Measurements from ENCODE around the gene SLC39A7. TPM values are rescaled to one million over a fixed set of nuclear protein-coding genes. Genes with fewer than 3 reads are reported as not detected.

The SLC39A7 gene
- total and polyA plus RNA-seq, 12 donors: 25.8 to 178 (median 53.1) TPM

DNA sequence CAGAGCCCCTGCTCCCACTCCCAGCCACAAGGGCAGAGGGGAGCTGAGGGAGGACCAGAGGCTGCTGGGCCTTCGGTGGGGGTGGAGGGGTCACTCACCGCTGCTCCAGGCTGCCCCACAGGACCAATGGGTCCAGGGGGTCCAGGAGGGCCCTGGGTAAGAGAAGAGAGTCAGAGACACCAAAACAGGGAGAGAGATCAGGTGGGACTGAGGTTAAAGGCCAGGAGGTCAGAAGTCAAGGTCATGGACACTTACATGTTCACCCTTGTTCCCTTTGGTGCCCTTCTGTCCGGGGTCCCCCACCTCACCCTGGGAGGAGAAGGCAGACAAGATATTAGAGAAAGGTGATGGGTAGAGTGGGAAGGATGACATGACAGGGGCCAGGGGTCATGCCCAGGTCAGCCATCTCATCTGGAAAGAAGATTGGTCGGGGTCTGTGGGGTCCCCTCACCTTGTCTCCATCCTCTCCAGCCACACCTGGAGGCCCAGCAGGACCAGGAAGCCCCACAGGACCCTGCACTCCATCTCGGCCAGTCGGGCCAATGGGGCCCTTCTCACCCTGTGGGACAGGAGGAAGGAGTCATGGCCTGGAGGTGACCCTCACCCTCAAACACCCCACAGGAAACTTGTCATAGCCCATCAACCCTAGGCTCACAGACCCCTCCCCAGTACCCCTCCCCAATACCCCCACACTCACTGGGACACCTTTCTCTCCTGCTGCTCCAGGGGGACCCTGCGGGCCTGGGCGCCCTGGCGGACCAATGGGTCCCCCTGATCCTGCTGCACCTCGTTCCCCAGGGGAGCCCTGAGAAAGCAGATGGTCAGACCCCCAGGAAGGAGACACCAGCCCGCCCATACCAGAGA lies 29.4 kb upstream of the SLC39A7 start:
- Histone ChIP-seq H3K36me3 (no peaks in the 10 kb centered on the region), H3K9me3 (no peaks in the 10 kb centered on the region), H3K27ac (no peak overlapping the region), H3K4me3 (no peak overlapping the region), H3K4me1 (no peaks in the 10 kb centered on the region), H3K27me3 (no peaks in the 10 kb centered on the region)
- no peak for ATAC-seq
- WGBS, 2 donors: 86 to 91% methylated on average over 11 of the region's 11 CpGs
- no peak for TF ChIP-seq CTCF (IDR thresholded peaks at IDR 0.05)
- DNase-seq: no peak
- intact Hi-C loops (cut with DNase I): no loop called here

DNA sequence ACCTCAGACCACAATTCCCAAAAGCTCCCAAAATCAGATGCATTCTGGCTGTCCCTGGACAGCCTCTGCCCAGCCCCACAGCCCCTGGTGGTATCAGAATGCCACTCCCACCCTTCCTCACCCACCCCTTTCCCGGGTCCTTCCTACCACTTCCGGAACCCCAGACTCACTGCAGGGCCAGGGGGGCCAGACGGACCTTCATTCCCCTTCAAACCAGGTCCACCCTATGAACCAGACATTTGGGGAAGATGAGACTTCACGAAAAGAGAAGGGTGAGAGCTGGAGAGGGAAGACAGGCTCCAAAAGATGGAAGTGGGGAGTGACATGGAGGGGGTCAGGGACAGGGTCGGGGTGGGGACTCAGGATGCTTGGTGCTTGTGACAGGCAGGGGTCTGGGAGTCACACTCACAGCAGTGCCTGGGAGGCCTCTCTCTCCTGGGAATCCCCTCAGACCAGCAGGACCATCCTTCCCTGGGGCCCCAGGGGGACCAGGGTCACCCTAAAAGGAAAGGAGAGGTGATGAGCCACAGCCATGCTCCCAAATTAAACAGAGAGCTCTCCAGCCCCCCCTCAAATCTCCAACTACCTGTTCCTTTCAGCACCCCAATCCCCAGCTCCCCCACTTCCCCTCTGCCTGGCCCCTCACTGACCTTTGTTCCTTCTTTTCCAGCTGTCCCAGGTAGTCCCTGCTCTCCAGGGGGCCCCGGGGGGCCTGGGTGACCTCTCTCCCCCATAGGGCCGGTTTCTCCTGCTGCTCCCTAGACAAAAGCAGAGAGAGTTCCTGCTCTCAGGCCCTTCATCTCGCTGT lies 28.6 kb upstream of the SLC39A7 start:
- WGBS, 2 donors: 73 to 75% methylated on average over 8 of the region's 8 CpGs
- intact Hi-C loops (cut with DNase I): no loop called here
- H3K27ac ChIP-seq: no peak overlapping the region
- ATAC-seq: no peak
- no peaks in the 10 kb centered on the region for H3K36me3 ChIP-seq
- H3K4me1 ChIP-seq: no peaks in the 10 kb centered on the region
- no peak overlapping the region for H3K4me3 ChIP-seq
- no peak for DNase-seq
- no peaks in the 10 kb centered on the region for H3K9me3 ChIP-seq
- no peak for TF ChIP-seq CTCF (IDR thresholded peaks at IDR 0.05)
- no peaks in the 10 kb centered on the region for H3K27me3 ChIP-seq

GRCh38 chr6:33172688-33173534 lies 27.8 kb upstream of the SLC39A7 start:
- ATAC-seq (no peak), DNase-seq (no peak)
- no peaks in the 10 kb centered on the region for H3K36me3 ChIP-seq
- no peak overlapping the region for H3K4me3 ChIP-seq
- H3K27ac ChIP-seq: no peak overlapping the region
- 79 to 81% methylated on average over 16 of the region's 16 CpGs for WGBS, 2 donors
- H3K4me1 ChIP-seq: no peaks in the 10 kb centered on the region
- H3K9me3 ChIP-seq: no peaks in the 10 kb centered on the region
- TF ChIP-seq CTCF (IDR thresholded peaks at IDR 0.05): peak in 7 of 9 donors; percentile 35 to 58 (median 46)
- no peaks in the 10 kb centered on the region for H3K27me3 ChIP-seq
- intact Hi-C loops (cut with DNase I): no loop called here

All from heart right ventricle (tissue), 16 donors.